ENCODE data around the gene FGD3. TPM values are rescaled to one million over a fixed set of nuclear protein-coding genes. Genes with fewer than 3 reads are reported as not detected.

Gene FGD3
- total and polyA plus RNA-seq, 9 of the 15 experiments (the other 6 are each of a cell fraction or from before 2014, with no cell fraction given), result 0.07 to 1.3 (median 0.29) TPM

GRCh38 chr9:93066978-93067603, 119.8 kb downstream of the FGD3 start (continued):
- TF ChIP-seq DMBX1 (CRISPR knock-in tag; IDR thresholded peaks at IDR 0.05; ENCODE audit: borderline replicate concordance), result peak; percentile 9; the same call in 1 of the 2 replicates
- no peak for TF ChIP-seq RBBP5 (IDR thresholded peaks at IDR 0.05; ENCODE audit: borderline replicate concordance, insufficient read depth, low read length, poor library complexity, severe bottlenecking)
- no peak for TF ChIP-seq CGGBP1 (CRISPR knock-in tag; IDR thresholded peaks at IDR 0.05)
- no peak for TF ChIP-seq ZC3H11A (IDR thresholded peaks at IDR 0.05; ENCODE audit: low read depth, low read length)
- peak; percentile 14; the same call in 1 of the 2 replicates for TF ChIP-seq MGA (IDR thresholded peaks at IDR 0.05)
- no peak for TF ChIP-seq MTA2 (IDR thresholded peaks at IDR 0.05; ENCODE audit: low read depth)
- TF ChIP-seq PTTG1 (tag; IDR thresholded peaks at IDR 0.05; ENCODE audit: low read depth), result peak; percentile 54; the same call in 1 of the 2 replicates
- peak; percentile 55; the same call in 1 of the 2 replicates for TF ChIP-seq EP400 (IDR thresholded peaks at IDR 0.05)
- no peak for TF ChIP-seq MLX (CRISPR knock-in tag; conservative IDR thresholded peaks at IDR 0.05)
- no peak for TF ChIP-seq CBX3 (IDR thresholded peaks at IDR 0.05; ENCODE audit: borderline replicate concordance in 1 of 2, low read length in 2 of 2)
- no peak for TF ChIP-seq ZNF77 (CRISPR knock-in tag; IDR thresholded peaks at IDR 0.05)
- no peak for TF ChIP-seq CREM (IDR thresholded peaks at IDR 0.05; ENCODE audit: low read depth)

Data from K562 (cell line).